B cell (primary cell): ENCODE data around the gene MAN1B1. TPM values are rescaled to one million over a fixed set of nuclear protein-coding genes. Genes with fewer than 3 reads are reported as not detected.
A peak's percentile ranks its signal among the peaks of the same experiment; 100 is the strongest.

Source experiments
- ATAC-seq: fragments of 200-7000 bp; cut with Tn5 transposase; one replicate; pipeline ENCODE4 v1.10.0; 2021; ENCODE audit warnings: low read depth, mild to moderate bottlenecking, moderate number of reproducible peaks, moderate library complexity
- CTCF ChIA-PET: fragments of 350-600 bp; sonication (Branson Sonifier 250); formaldehyde crosslinking; loops from one replicate; lab custom pipeline; 2021; ENCODE audit warnings: antibody characterized with exemption, inconsistent platforms; lab: Charles Lee
- POLR2A ChIA-PET: fragments of 350-600 bp; sonication (Branson Sonifier 250); formaldehyde crosslinking; loops from one replicate; lab custom pipeline; 2021; ENCODE audit warnings: antibody characterized with exemption; lab: Charles Lee
- DNase-seq: peaks from one replicate; pipeline ENCODE4 v3.0.0; 2013
- H2AFZ ChIP-seq: 2 replicates; pipeline ENCODE4 v1.6.1; 2012; ENCODE audit warnings: mild to moderate bottlenecking, low read depth, low read length; ENCODE audit not compliant: insufficient read depth, poor library complexity, severe bottlenecking
- H3K27ac ChIP-seq, 2 donors: 1 replicate in 1 of 2; 2 replicates in 1 of 2; pipeline ENCODE4 v1.5.1; 2012 to 2013; ENCODE audit warnings: low read length in 2 of 2, mild to moderate bottlenecking in 2 of 2, moderate library complexity in 1 of 2
- H3K27me3 ChIP-seq, 4 experiments: fragments of 200-600 bp in 1 of 4; sonication (generic) in 1 of 4; replicated peaks in 1 of 4; 1 replicate in 2 of 4; 2 replicates in 2 of 4; pipeline versions ENCODE4 v1.6.1 to v1.7.0; 2013 to 2016; ENCODE audit warnings: low read length in 3 of 4, mild to moderate bottlenecking in 2 of 4, mixed read lengths in 1 of 4, moderate library complexity in 1 of 4; ENCODE audit not compliant: insufficient read depth in 4 of 4, control insufficient read depth in 3 of 4; ENCODE audit errors: control extremely low read depth in 1 of 4
- H3K36me3 ChIP-seq, 2 experiments: replicated peaks in 1 of 2; 1 replicate in 1 of 2; 2 replicates in 1 of 2; pipeline versions ENCODE4 v1.6.1 to v1.7.1; 2013; ENCODE audit warnings: low read length in 1 of 2; ENCODE audit not compliant: insufficient read depth in 2 of 2, control insufficient read depth in 1 of 2; ENCODE audit errors: control extremely low read depth in 1 of 2, extremely low read depth in 1 of 2
- H3K4me1 ChIP-seq, 2 donors: fragments of 200-600 bp in 1 of 2; sonication (generic) in 1 of 2; 1 replicate in 1 of 2; 2 replicates in 1 of 2; pipeline versions ENCODE4 v1.5.1 to v1.6.1; 2013 to 2017; ENCODE audit warnings: low read length in 2 of 2; ENCODE audit not compliant: control insufficient read depth in 2 of 2, insufficient read depth in 2 of 2
- H3K4me2 ChIP-seq: replicated peaks from 2 replicates; pipeline ENCODE3; 2012; ENCODE audit warnings: mild to moderate bottlenecking, low read depth, low read length; ENCODE audit not compliant: poor library complexity, severe bottlenecking
- H3K4me3 ChIP-seq, 5 experiments: fragments of 200-600 bp in 1 of 5; sonication (generic) in 1 of 5; 1 replicate in 3 of 5; 2 replicates in 2 of 5; pipeline versions ENCODE4 v1.5.1 to v1.7.0; 2011 to 2016; ENCODE audit warnings: low read length in 4 of 5, mild to moderate bottlenecking in 4 of 5, low read depth in 2 of 5, control low read depth in 1 of 5, moderate library complexity in 1 of 5; ENCODE audit not compliant: insufficient read depth in 1 of 5; ENCODE audit errors: control extremely low read depth in 1 of 5, extremely low read depth in 1 of 5
- H3K79me2 ChIP-seq: fragments of 200-600 bp; sonication (generic); one replicate; pipeline ENCODE4 v1.6.0; 2016; ENCODE audit warnings: low read length; ENCODE audit not compliant: control insufficient read depth, insufficient read depth
- H3K9ac ChIP-seq: fragments of 200-600 bp; sonication (generic); 2 replicates; pipeline ENCODE4 v1.6.1; 2017; ENCODE audit warnings: mild to moderate bottlenecking, low read length, moderate library complexity
- H3K9me3 ChIP-seq, 3 donors: one replicate each; pipeline versions ENCODE4 v1.6.1 to v1.7.1; 2013; ENCODE audit warnings: low read length in 2 of 3; ENCODE audit not compliant: control insufficient read depth in 2 of 3, insufficient read depth in 1 of 3; ENCODE audit errors: control extremely low read depth in 1 of 3
- H4K20me1 ChIP-seq: 2 replicates; pipeline ENCODE4 v1.6.0; 2012; ENCODE audit warnings: mild to moderate bottlenecking, low read length; ENCODE audit not compliant: insufficient read depth, control insufficient read depth, poor library complexity, severe bottlenecking
- H3K27ac Mint-ChIP-seq: one replicate; pipeline ENCODE4 v1.8.0; 2021; ENCODE audit warnings: mixed read lengths
- H3K27me3 Mint-ChIP-seq: one replicate; pipeline ENCODE4 v1.8.0; 2021; ENCODE audit warnings: mixed read lengths
- H3K4me1 Mint-ChIP-seq: one replicate; pipeline ENCODE4 v1.8.0; 2021; ENCODE audit warnings: mixed read lengths
- H3K4me3 Mint-ChIP-seq: one replicate; pipeline ENCODE4 v1.8.0; 2021; ENCODE audit warnings: mixed read lengths
- H3K9me3 Mint-ChIP-seq: one replicate; pipeline ENCODE4 v1.8.0; 2022; ENCODE audit warnings: mixed read lengths; ENCODE audit not compliant: insufficient read depth
- CTCF ChIP-seq: fragments of 200-600 bp; IDR thresholded peaks from one replicate; pipeline ENCODE4 v1.8.0; 2022; ENCODE audit warnings: antibody characterized with exemption, mild to moderate bottlenecking
- EZH2 ChIP-seq: IDR thresholded peaks from 2 replicates; pipeline ENCODE4 v1.6.1; 2012; ENCODE audit warnings: borderline replicate concordance, low read depth, mild to moderate bottlenecking, moderate library complexity, low read length; ENCODE audit not compliant: insufficient read depth, poor library complexity, severe bottlenecking
- WGBS: methylation state at CpG from one replicate; pipeline ENCODE4 v1.1.5; 2013; ENCODE audit warnings: missing lambda C conversion rate; ENCODE audit not compliant: insufficient coverage; 5-methylcytosine and 5-hydroxymethylcytosine counted together
- intact Hi-C: fragments of 100-400 bp; cut with micrococcal nuclease; formaldehyde crosslinking; loops from one replicate; pipeline ENCODE4 v1.10.0; 2022
- polyA plus RNA-seq: library from polyadenylated mRNA; depleted of rRNA; stranded (reverse); fragments of >200 nt; gene quantifications from 2 replicates; pipeline ENCODE4 v1.2.3, GENCODE V29; 2012
- total RNA-seq, 2 donors: library from RNA; stranded (reverse); fragments of 120-200 nt in 1 of 2; gene quantifications; 1 replicate in 1 of 2; 2 replicates in 1 of 2; pipeline versions ENCODE4 v1.2.3 to v1.2.4, GENCODE V29; 2013 to 2022

MAN1B1 gene
- total and polyA plus RNA-seq, 2 donors (not counting 1 experiment from before 2014, with no cell fraction given): 47.0 to 68.4 TPM

DNA sequence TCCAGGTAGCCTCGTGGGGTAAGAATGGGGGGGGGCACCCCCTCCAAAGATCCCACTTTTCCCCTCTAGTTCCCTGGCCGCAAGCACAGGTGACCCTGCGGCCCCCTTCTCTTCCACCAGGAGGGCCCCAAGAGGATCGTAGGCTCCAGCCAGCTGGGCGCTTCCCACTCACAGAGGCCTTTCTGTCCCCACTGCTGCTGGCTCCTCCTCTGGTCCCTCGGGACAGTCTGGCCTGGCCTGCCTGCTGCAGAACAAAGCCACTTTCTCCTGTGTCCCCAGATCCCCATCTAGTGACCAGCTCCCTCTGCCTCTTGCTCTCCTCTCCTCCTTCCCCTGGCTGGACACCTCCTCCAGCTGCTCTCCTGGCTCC, 15.9 kb upstream of the MAN1B1 start:
- POLR2A ChIA-PET: interaction anchor here (1.0 to 2.4 kb wide), 3 partner anchors 15 to 39 kb away, joined by 4 to 19 read pairs (median 4); partner anchors contain the start of genes FUT7 and MAN1B1
- H3K27ac ChIP-seq: no peak overlapping the region

More for the DNA sequence above, 15.9 kb upstream of the MAN1B1 start:
- peak overlapping the region; percentile 81 for H3K27ac Mint-ChIP-seq
- Histone ChIP-seq H3K4me1 (peaks cover 19 to 36% of the 10 kb centered on the region in 2 donors), H3K79me2 (no peaks in the 10 kb centered on the region), H3K27me3 (peaks cover 0 to 15% (median 1%) of the 10 kb centered on the region in 4 experiments), H3K9me3 (peaks cover 0 to 7% (median 0%) of the 10 kb centered on the region in 3 donors), H3K36me3 (no peaks in the 10 kb centered on the region), H3K4me3 (peak overlapping the region in 4 of 5 experiments; percentile 36 to 47 (median 44)), H3K4me2 (peak overlapping the region; percentile 79), H4K20me1 (peaks cover 8% of the 10 kb centered on the region), H3K9ac (peak overlapping the region; percentile 54), H2AFZ (peak overlapping the region; percentile 76)
- no peak for ATAC-seq
- peak overlapping the region; percentile 82 for H3K4me3 Mint-ChIP-seq
- peaks cover 3% of the 10 kb centered on the region for H3K27me3 Mint-ChIP-seq
- intact Hi-C loops: loop anchor here (1.0 to 5.0 kb wide), 3 partner anchors 15 to 129 kb away; partner anchors contain the start of genes FUT7, MAN1B1 and TPRN
- H3K9me3 Mint-ChIP-seq: no peaks in the 10 kb centered on the region
- WGBS: 7% methylated on average over 6 of the region's 6 CpGs
- no peak for TF ChIP-seq CTCF
- TF ChIP-seq EZH2: no peak
- H3K4me1 Mint-ChIP-seq: peaks cover 27% of the 10 kb centered on the region
- CTCF ChIA-PET: interaction anchor here (0.8 to 6.7 kb wide), 13 partner anchors 13 to 229 kb away, joined by 3 to 49 read pairs (median 4); partner anchors contain the start of genes ABCA2, AJM1, MAN1B1 and NPDC1
- no peak for DNase-seq
